Karpas-422 (cell line): Measurements from ENCODE around the gene ALOX15B. TPM values are rescaled to one million over a fixed set of nuclear protein-coding genes. Genes with fewer than 3 reads are reported as not detected.
"Not testable (repeated sequence)": the region's sequence is repeated elsewhere in the genome, so short reads cannot be mapped to it uniquely, and the experiment has no call there.

Experiments
- DNase-seq: peaks from one replicate; pipeline ENCODE4 v3.0.0-alpha.2; 2015
- H2AFZ ChIP-seq: fragments of 200-600 bp; sonication (generic); 2 replicates; pipeline ENCODE4 v1.6.1; 2014; ENCODE audit warnings: antibody characterized with exemption, low read length, mixed read lengths
- H3K27ac ChIP-seq: fragments of 200-600 bp; sonication (generic); 2 replicates; pipeline ENCODE4 v1.5.1; 2014; ENCODE audit warnings: mild to moderate bottlenecking, low read length, moderate library complexity
- H3K27me3 ChIP-seq: fragments of 200-600 bp; sonication (generic); 2 replicates; pipeline ENCODE4 v1.6.1; 2014; ENCODE audit warnings: low read length, mixed read lengths
- H3K36me3 ChIP-seq: fragments of 200-600 bp; sonication (generic); 2 replicates; pipeline ENCODE4 v1.6.1; 2014; ENCODE audit warnings: low read length, mixed read lengths; ENCODE audit not compliant: insufficient read depth
- H3K4me1 ChIP-seq: fragments of 200-600 bp; sonication (generic); 2 replicates; pipeline ENCODE4 v1.6.1; 2014; ENCODE audit warnings: mild to moderate bottlenecking, low read length, mixed read lengths
- H3K4me2 ChIP-seq: fragments of 200-600 bp; sonication (generic); 2 replicates; pipeline ENCODE4 v1.6.1; 2014; ENCODE audit warnings: low read length, low read depth, mild to moderate bottlenecking; ENCODE audit not compliant: poor library complexity, severe bottlenecking
- H3K4me3 ChIP-seq: fragments of 200-600 bp; sonication (generic); 2 replicates; pipeline ENCODE4 v1.5.1; 2014; ENCODE audit warnings: mild to moderate bottlenecking, antibody characterized with exemption, low read length, mixed read lengths
- H3K79me2 ChIP-seq: fragments of 200-600 bp; sonication (generic); 2 replicates; pipeline ENCODE4 v1.6.1; 2014; ENCODE audit warnings: mild to moderate bottlenecking, low read length, mixed read lengths
- H3K9ac ChIP-seq: fragments of 200-600 bp; sonication (generic); 2 replicates; pipeline ENCODE4 v1.6.0; 2014; ENCODE audit warnings: low read length
- H3K9me2 ChIP-seq: fragments of 200-600 bp; sonication (generic), shearing (Covaris generic); replicated peaks from 2 replicates; pipeline ENCODE4 v1.6.0; 2014; ENCODE audit warnings: mild to moderate bottlenecking, low read length, moderate library complexity; ENCODE audit not compliant: insufficient read depth
- H3K9me3 ChIP-seq: fragments of 300-700, 200-600 bp; sonication (generic); 2 replicates; pipeline ENCODE4 v1.6.1; 2014; ENCODE audit warnings: low read length, mixed read lengths
- H4K20me1 ChIP-seq: fragments of 200-600 bp; sonication (generic); 2 replicates; pipeline ENCODE4 v1.6.1; 2014; ENCODE audit warnings: mild to moderate bottlenecking, antibody characterized with exemption, low read length, low read depth; ENCODE audit not compliant: insufficient read depth
- total RNA-seq: library from RNA; depleted of rRNA; stranded (reverse); fragments of >200 nt; shearing (Covaris generic); gene quantifications from 2 replicates; pipeline ENCODE4 v1.2.3, GENCODE V29; 2014; ENCODE audit warnings: low replicate concordance

The ALOX15B gene
- total RNA-seq, 1 experiment from 2014 or later = not detected

DNA sequence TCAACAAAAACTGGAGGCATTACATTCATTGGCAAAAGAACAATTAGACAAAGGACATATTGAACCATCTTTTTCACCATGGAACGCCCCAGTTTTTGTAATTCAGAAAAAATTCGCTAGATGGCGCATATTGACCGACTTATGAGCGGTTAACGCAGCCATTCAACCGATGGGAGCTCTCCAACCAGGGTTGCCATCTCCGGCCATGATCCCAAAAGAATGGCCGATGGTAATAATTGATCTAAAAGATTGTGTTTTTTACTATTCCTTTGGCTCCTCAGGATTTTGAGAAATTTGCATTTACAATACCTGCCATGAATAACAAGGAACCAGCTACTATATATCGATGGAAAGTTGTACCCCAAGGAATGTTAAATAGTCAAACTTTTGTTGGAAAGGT lies 21.4 kb downstream of the ALOX15B start:
- no peaks in the 10 kb centered on the region for H3K9me2 ChIP-seq
- no peaks in the 10 kb centered on the region for H3K36me3 ChIP-seq
- no peaks in the 10 kb centered on the region for H3K79me2 ChIP-seq
- H3K4me2 ChIP-seq = no peak overlapping the region
- H2AFZ ChIP-seq = no peak overlapping the region
- DNase-seq = peak; percentile 95
- no peaks in the 10 kb centered on the region for H3K9me3 ChIP-seq
- H3K27ac ChIP-seq = no peak overlapping the region
- no peaks in the 10 kb centered on the region for H3K27me3 ChIP-seq
- H4K20me1 ChIP-seq = no peaks in the 10 kb centered on the region
- H3K4me3 ChIP-seq = no peak overlapping the region
- no peak overlapping the region for H3K9ac ChIP-seq
- peaks cover 34% of the 10 kb centered on the region for H3K4me1 ChIP-seq

DNA sequence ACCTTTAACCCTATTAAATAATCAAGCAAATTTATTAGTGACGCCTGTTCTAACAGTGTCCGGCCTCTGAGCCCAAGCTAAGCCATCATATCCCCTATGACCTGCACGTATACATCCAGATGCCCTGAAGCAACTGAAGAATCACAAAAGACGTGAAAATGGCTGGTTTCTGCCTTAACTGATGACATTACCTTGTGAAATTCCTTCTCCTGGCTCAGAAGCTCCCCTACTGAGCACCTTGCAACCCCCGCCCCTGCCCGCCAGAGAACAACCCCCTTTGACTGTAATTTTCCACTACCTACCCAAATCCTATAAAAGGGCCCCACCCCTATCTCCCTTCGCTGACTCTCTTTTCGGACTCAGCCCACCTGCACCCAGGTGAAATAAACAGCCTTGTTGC lies 23.0 kb downstream of the ALOX15B start:
- not testable (repeated sequence) for DNase-seq, H3K36me3 ChIP-seq, H3K9me2 ChIP-seq, H3K4me3 ChIP-seq, H3K79me2 ChIP-seq, H4K20me1 ChIP-seq, H3K27me3 ChIP-seq, H2AFZ ChIP-seq, H3K9me3 ChIP-seq, H3K27ac ChIP-seq
- Histone ChIP-seq H3K9ac (0 out of 2 replicates have a peak overlapping the region, but pooled peaks have one; percentile 5), H3K4me2 (peak overlapping the region; percentile 39), H3K4me1 (peaks cover 34% of the 10 kb centered on the region)

DNA sequence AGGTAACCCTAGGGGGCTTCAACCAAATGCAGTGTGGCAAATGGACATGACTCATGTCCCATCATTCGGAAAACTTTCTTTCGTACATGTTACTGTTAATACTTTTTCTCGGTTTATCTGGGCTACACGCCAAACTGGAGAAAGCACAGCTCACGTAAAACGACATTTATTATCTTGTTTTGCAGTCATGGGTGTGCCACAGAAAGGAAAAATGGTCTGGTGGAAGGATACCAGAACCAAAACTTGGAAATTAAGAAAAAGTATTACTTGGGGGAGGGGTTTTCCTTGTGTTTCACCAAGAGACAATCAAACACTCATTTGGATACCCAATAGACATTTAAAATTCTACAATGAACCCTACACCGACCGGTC lies 23.6 kb downstream of the ALOX15B start:
- H3K9me2 ChIP-seq = no peaks in the 10 kb centered on the region
- no peak overlapping the region for H3K9ac ChIP-seq
- no peak for DNase-seq
- no peaks in the 10 kb centered on the region for H3K36me3 ChIP-seq
- no peak overlapping the region for H2AFZ ChIP-seq
- no peaks in the 10 kb centered on the region for H3K9me3 ChIP-seq
- no peaks in the 10 kb centered on the region for H4K20me1 ChIP-seq
- H3K4me3 ChIP-seq = no peak overlapping the region
- peaks cover 30% of the 10 kb centered on the region for H3K4me1 ChIP-seq
- H3K4me2 ChIP-seq = no peak overlapping the region
- no peaks in the 10 kb centered on the region for H3K27me3 ChIP-seq
- H3K79me2 ChIP-seq = no peaks in the 10 kb centered on the region
- H3K27ac ChIP-seq = no peak overlapping the region

DNA sequence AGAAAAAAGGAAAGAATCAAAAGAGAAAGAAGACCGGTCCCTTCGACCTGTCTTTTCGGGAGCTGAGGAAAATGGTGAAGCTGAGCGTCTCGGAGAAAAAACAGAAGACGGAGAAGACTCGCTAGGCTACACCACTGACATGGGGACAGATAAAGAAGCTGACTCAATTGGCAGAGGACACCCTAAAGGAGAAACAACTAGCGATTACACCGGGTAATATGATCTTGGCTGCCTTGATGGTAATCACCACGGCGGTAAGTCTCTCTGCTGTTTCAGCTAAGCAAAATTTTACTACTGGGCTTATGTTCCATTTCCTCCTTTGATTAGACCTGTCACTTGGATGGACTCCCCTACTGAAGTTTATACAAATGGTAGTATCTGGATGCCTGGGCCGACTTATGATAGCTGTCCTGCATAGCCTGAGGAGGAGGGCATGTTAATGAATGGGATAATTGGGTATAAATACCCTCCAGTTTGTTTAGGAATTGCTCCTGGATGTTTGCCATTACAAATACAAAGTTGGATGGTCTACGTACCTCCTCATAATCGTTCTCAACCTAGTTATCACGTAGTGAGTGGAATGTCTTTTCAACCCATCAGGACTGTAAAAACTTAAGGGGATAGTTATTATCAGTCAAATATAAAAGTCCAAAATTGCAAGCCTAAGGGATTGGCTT lies 24.1 kb downstream of the ALOX15B start:
- Histone ChIP-seq H3K4me3 (no peak overlapping the region), H3K4me2 (no peak overlapping the region), H3K9me2 (no peaks in the 10 kb centered on the region), H3K27ac (no peak overlapping the region), H3K9me3 (no peaks in the 10 kb centered on the region), H4K20me1 (no peaks in the 10 kb centered on the region), H3K36me3 (no peaks in the 10 kb centered on the region), H3K27me3 (no peaks in the 10 kb centered on the region), H3K79me2 (no peaks in the 10 kb centered on the region), H3K9ac (no peak overlapping the region), H2AFZ (no peak overlapping the region), H3K4me1 (peaks cover 25% of the 10 kb centered on the region)
- no peak for DNase-seq

DNA sequence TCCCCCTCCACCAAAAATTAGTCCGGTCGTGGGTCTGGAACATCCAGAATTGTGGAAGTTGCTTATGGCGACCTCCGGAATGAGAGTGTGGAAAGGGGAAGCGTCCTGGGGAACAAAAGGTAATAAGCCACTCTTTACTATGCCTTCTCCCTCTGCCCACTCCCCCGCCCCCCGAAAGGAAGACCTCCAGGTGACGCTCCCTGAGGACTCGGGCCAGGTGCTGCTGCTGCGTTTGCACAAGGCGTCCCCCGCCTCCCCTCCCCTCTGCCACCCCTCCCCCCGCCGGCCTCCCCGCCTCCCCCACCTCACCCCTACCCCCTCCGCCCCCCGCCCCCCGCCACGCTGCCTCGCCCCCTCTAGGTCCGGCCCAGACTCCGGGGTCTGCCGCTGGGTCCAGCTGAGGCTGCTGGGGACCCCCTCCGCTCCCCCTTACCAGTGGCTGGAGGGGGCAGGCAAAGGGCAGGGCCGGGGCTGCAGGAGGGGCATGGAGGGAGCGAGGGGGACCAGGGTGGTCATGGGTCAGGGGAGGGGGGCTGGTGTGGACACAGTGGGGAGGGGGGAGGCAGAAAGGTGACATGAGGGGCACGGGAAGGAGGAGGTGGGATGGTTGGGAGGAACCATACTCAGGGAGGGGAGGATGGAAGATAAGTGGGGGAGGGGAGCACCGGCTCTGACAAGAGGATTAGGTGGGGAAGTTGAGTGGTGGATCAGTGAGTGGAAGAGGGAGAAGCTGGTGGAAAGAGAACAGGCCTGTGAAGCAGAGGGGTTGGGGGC lies 25.1 kb downstream of the ALOX15B start:
- H3K4me2 ChIP-seq = no peak overlapping the region
- H3K36me3 ChIP-seq = no peaks in the 10 kb centered on the region
- H3K79me2 ChIP-seq = no peaks in the 10 kb centered on the region
- no peaks in the 10 kb centered on the region for H3K9me3 ChIP-seq
- no peak overlapping the region for H3K27ac ChIP-seq
- H3K9me2 ChIP-seq = no peaks in the 10 kb centered on the region
- H3K4me3 ChIP-seq = no peak overlapping the region
- H2AFZ ChIP-seq = no peak overlapping the region
- no peak overlapping the region for H3K9ac ChIP-seq
- peaks cover 23% of the 10 kb centered on the region for H3K4me1 ChIP-seq
- DNase-seq = no peak
- H3K27me3 ChIP-seq = no peaks in the 10 kb centered on the region
- no peaks in the 10 kb centered on the region for H4K20me1 ChIP-seq

DNA sequence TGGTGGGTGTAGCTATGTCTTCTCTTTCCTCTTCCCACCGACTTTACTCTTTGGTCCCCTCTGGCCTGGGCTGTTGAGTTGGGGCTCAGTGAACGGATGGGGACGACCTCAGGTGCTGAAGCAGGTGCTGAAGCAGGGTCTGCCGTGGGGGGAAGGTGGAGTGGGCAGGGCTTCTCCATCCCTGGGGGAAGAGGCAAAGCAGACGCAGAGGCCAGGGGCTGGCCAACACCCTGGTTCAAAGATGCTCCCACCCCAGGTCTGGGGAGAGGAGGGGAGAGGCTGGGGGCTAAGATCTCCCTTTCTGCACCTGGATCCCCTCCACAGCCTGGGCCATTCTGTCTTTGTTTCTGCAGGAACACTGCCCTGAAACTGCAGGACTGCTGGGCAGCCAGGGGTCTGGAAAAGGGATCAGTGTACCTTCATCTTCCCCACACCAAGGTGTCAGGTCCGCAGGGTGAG lies 25.7 kb downstream of the ALOX15B start:
- H3K27ac ChIP-seq = no peak overlapping the region
- H4K20me1 ChIP-seq = no peaks in the 10 kb centered on the region
- H2AFZ ChIP-seq = no peak overlapping the region
- H3K9ac ChIP-seq = no peak overlapping the region
- peaks cover 23% of the 10 kb centered on the region for H3K4me1 ChIP-seq
- H3K36me3 ChIP-seq = no peaks in the 10 kb centered on the region
- no peak overlapping the region for H3K4me3 ChIP-seq
- no peaks in the 10 kb centered on the region for H3K27me3 ChIP-seq
- no peaks in the 10 kb centered on the region for H3K79me2 ChIP-seq
- H3K9me3 ChIP-seq = no peaks in the 10 kb centered on the region
- no peak overlapping the region for H3K4me2 ChIP-seq
- no peak for DNase-seq
- H3K9me2 ChIP-seq = no peaks in the 10 kb centered on the region

DNA sequence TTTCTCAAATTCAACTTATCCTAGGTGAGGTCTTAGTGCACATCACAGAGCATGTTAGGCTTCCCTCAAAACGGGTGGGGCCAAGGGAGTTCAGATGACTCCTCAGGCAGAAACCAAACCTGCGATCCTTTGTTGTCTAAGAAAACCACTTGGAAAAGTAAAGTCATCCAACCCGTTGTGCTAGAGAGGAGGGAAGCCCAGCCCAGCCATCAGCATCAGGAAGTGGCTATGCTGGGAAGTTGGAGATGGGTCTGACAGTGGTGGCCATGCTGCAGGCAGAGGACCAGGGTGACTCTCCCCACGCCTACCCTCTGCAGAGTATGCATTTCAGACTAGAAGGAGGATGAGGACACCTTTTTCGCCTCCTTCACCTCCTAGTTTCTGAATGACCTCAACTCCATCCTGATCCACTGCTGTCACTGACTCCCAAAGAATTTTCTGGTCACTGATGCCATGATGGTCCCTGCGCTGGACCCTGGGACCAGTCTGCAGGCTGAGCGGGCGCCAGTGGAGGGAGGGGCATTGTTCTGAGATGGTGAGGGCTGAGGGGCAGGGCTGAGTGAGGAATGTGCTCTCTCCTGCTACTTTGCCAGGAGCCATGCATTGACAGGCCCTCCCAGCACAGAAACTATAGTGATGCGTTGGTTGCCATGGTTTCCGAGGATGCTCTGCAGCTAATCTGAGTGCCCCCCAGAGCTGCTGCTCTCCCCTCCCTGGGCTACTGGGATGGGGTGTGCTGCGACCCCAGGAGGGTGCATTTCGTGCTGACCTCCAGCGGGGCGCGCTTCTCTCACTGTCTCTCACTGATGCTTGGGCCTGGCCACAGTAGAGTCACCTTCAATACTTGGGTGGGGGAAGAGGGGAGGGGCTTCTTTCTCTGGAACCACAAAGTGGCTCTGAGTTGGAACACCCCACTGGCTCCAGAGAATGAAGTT lies 28.2 kb downstream of the ALOX15B start:
- no peak overlapping the region for H3K4me2 ChIP-seq
- no peaks in the 10 kb centered on the region for H3K9me2 ChIP-seq
- H3K9ac ChIP-seq = no peak overlapping the region
- no peaks in the 10 kb centered on the region for H3K36me3 ChIP-seq
- no peak overlapping the region for H3K27ac ChIP-seq
- H3K4me3 ChIP-seq = no peak overlapping the region
- H3K27me3 ChIP-seq = no peaks in the 10 kb centered on the region
- H3K79me2 ChIP-seq = no peaks in the 10 kb centered on the region
- DNase-seq = no peak
- no peaks in the 10 kb centered on the region for H3K9me3 ChIP-seq
- no peaks in the 10 kb centered on the region for H4K20me1 ChIP-seq
- peaks cover 7% of the 10 kb centered on the region for H3K4me1 ChIP-seq
- no peak overlapping the region for H2AFZ ChIP-seq

DNA sequence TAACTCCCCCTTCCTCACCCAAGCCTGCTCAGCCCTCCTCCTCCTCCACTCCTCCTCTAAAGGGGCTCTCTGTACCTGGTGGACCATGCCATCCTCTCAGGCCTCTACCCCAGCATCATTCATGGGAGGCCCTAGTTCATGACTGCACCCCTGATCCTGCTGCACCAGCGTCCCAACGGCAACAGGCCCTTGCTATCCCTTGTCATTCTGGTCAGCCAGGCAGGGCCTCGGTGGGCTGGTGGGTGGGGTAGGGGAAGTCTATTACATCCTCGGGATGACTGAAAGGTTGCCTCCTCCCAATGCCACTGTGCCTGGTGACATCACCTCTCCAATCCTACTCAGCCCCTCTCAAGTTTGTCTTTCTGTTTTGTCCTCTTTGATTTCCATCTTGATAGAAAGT lies 28.9 kb downstream of the ALOX15B start:
- Histone ChIP-seq H3K36me3 (no peaks in the 10 kb centered on the region), H3K4me1 (peaks cover 4% of the 10 kb centered on the region), H3K4me2 (no peak overlapping the region), H3K4me3 (no peak overlapping the region), H3K79me2 (no peaks in the 10 kb centered on the region), H4K20me1 (no peaks in the 10 kb centered on the region), H2AFZ (no peak overlapping the region), H3K9me2 (no peaks in the 10 kb centered on the region), H3K27ac (no peak overlapping the region), H3K27me3 (no peaks in the 10 kb centered on the region), H3K9ac (no peak overlapping the region), H3K9me3 (no peaks in the 10 kb centered on the region)
- DNase-seq = no peak
